Measurements from ENCODE around the gene CCDC110. TPM values are rescaled to one million over a fixed set of nuclear protein-coding genes. Genes with fewer than 3 reads are reported as not detected.
A peak's percentile ranks its signal among the peaks of the same experiment; 100 is the strongest.

Gene CCDC110
- total and polyA plus RNA-seq, 12 donors: 0.12 to 2.5 (median 1.6) TPM

DNA sequence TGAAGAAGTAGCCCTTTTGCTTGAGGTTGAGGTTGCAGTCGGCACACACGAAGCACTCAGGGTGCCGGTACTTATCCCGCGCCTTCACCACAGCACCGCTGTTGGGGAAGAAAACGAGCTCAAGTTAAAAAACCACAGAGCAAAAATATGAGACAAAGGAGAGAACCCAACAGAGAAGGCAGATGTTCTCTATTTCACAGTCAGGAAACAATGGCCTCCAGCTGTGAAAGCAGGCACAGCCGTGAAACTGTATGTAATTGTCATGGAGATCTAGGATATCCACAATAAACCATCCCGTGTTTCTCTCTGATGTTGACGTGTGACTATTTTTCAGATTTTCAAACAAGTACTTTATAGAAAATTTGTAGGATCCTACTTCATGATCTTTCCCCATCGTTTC, 30.9 kb upstream of the CCDC110 start:
- peaks cover 0 to 17% (median 0%) of the 10 kb centered on the region in 11 donors for H3K9me3 ChIP-seq
- peaks cover 0 to 14% (median 5%) of the 10 kb centered on the region in 9 donors for H3K4me1 ChIP-seq
- no peak for ATAC-seq
- intact Hi-C loops (cut with DNase I): no loop called here
- 88% methylated on average over 11 of the region's 11 CpGs for WGBS, 2 donors
- DNase-seq: no peak
- H3K36me3 ChIP-seq: peaks cover 0 to 49% (median 15%) of the 10 kb centered on the region in 9 donors
- TF ChIP-seq CTCF (IDR thresholded peaks at IDR 0.05): no peak
- H3K27me3 ChIP-seq: no peaks in the 10 kb centered on the region
- H3K4me3 ChIP-seq: no peak overlapping the region
- H3K27ac ChIP-seq: no peak overlapping the region

- Histone ChIP-seq H3K27me3 (no peaks in the 10 kb centered on the region), H3K4me1 (peaks cover 0 to 14% (median 5%) of the 10 kb centered on the region in 9 donors), H3K4me3 (no peak overlapping the region), H3K27ac (peak overlapping the region in 2 of 10 donors; percentile 11 to 19), H3K36me3 (peaks cover 0 to 36% (median 15%) of the 10 kb centered on the region in 9 donors), H3K9me3 (peaks cover 0 to 17% (median 0%) of the 10 kb centered on the region in 11 donors)
- DNase-seq (no peak), ATAC-seq (no peak)
- WGBS, 2 donors: 38 to 41% methylated on average over 1 of the region's 1 CpG
- intact Hi-C loops (cut with DNase I): no loop called here
- no peak for TF ChIP-seq CTCF (IDR thresholded peaks at IDR 0.05)
These were observed 29.0 kb upstream of the CCDC110 start for GRCh38 chr4:185500576-185500975.

GRCh38 chr4:185500035-185500434, 28.5 kb upstream of the CCDC110 start:
- 94 to 95% methylated on average over 9 of the region's 9 CpGs for WGBS, 2 donors
- DNase-seq (no peak), ATAC-seq (no peak)
- H3K27ac ChIP-seq: peak overlapping the region in 1 of 10 donors; percentile 19
- H3K9me3 ChIP-seq: peaks cover 0 to 17% (median 0%) of the 10 kb centered on the region in 11 donors
- no peak overlapping the region for H3K4me3 ChIP-seq
- peaks cover 0 to 12% (median 5%) of the 10 kb centered on the region in 9 donors for H3K4me1 ChIP-seq
- intact Hi-C loops (cut with DNase I): no loop called here
- no peaks in the 10 kb centered on the region for H3K27me3 ChIP-seq
- no peak for TF ChIP-seq CTCF (IDR thresholded peaks at IDR 0.05)
- peaks cover 0 to 36% (median 15%) of the 10 kb centered on the region in 9 donors for H3K36me3 ChIP-seq

GRCh38 chr4:185488650-185489049, 17.1 kb upstream of the CCDC110 start:
- TF ChIP-seq CTCF (IDR thresholded peaks at IDR 0.05): no peak
- no peak overlapping the region for H3K27ac ChIP-seq
- 62 to 90% methylated on average over 2 of the region's 2 CpGs for WGBS, 2 donors
- no peak overlapping the region for H3K4me3 ChIP-seq
- peaks cover 0 to 44% (median 10%) of the 10 kb centered on the region in 11 donors for H3K9me3 ChIP-seq
- no peak for ATAC-seq
- no peak for DNase-seq
- no peaks in the 10 kb centered on the region for H3K4me1 ChIP-seq
- intact Hi-C loops (cut with DNase I): no loop called here
- H3K36me3 ChIP-seq: no peaks in the 10 kb centered on the region
- no peaks in the 10 kb centered on the region for H3K27me3 ChIP-seq

Data from heart right ventricle (tissue), 16 donors.